ENCODE measurements around the gene CDKAL1. TPM values are rescaled to one million over a fixed set of nuclear protein-coding genes. Genes with fewer than 3 reads are reported as not detected.

CDKAL1 gene
- total and polyA plus RNA-seq, 2 of the 8 experiments (the other 6 are each of a cell fraction or from before 2014, with no cell fraction given): 8.4 to 24.6 TPM

GRCh38 chr6:21166754-21167153, 632.5 kb downstream of the CDKAL1 start:
- POLR2A ChIA-PET (ENCODE audit: partially characterized antibody): no interaction called here
- TF ChIP-seq EGR1 (IDR thresholded peaks at IDR 0.05; ENCODE audit: borderline replicate concordance, low read depth, low read length) (no peak), FOSL1 (IDR thresholded peaks at IDR 0.05; ENCODE audit: insufficient read depth, low read depth, low read length) (no peak), SIX5 (IDR thresholded peaks at IDR 0.05; ENCODE audit: low read depth, low read length) (no peak), JUN (IDR thresholded peaks at IDR 0.05; ENCODE audit: low read depth, low read length) (no peak), CTBP2 (IDR thresholded peaks at IDR 0.05; ENCODE audit: borderline replicate concordance, insufficient read depth, insufficient read length, low read length) (no peak), GTF2F1 (IDR thresholded peaks at IDR 0.05; ENCODE audit: borderline replicate concordance, low read depth, low read length) (no peak), EZH2 (IDR thresholded peaks at IDR 0.05; ENCODE audit: low read depth, low read length, severe bottlenecking) (no peak), SP1 (IDR thresholded peaks at IDR 0.05; ENCODE audit: low read depth, low read length) (no peak), ATF2 (IDR thresholded peaks at IDR 0.05; ENCODE audit: low read length) (no peak), TBP (IDR thresholded peaks at IDR 0.05; ENCODE audit: low read depth, low read length) (no peak), MAX (IDR thresholded peaks at IDR 0.05) (no peak), RBBP5 (IDR thresholded peaks at IDR 0.05; ENCODE audit: borderline replicate concordance, low read depth, low read length) (no peak), SAP30 (IDR thresholded peaks at IDR 0.05; ENCODE audit: insufficient read depth, insufficient replicate concordance, low read length) (no peak)

More at GRCh38 chr6:21166754-21167153, 632.5 kb downstream of the CDKAL1 start:
- Histone ChIP-seq H4K8ac (ENCODE audit: extremely low read depth, insufficient read depth, low read length) (no peak overlapping the region), H2BK12ac (ENCODE audit: low read depth, low read length) (no peak overlapping the region), H3K23me2 (ENCODE audit: low read depth, low read length) (no peaks in the 10 kb centered on the region), H3K4ac (replicated peaks; ENCODE audit: insufficient read length, low read depth, low read length) (no peak overlapping the region), H2AK5ac (ENCODE audit: low read depth, low read length) (no peak overlapping the region), H4K91ac (replicated peaks; ENCODE audit: insufficient read length, low read length) (no peak overlapping the region), H3K14ac (ENCODE audit: insufficient read length) (no peak overlapping the region), H3K9me3 (ENCODE audit: insufficient read depth in 2 of 2, low read depth in 1 of 2, low read length in 1 of 2) (no peaks in the 10 kb centered on the region), H3K4me3 (ENCODE audit: extremely low read depth in 1 of 4, insufficient read depth in 2 of 4, low read depth in 3 of 4, low read length in 4 of 4) (no peak overlapping the region), H2AFZ (ENCODE audit: low read length) (no peak overlapping the region), H3K23ac (ENCODE audit: insufficient read length) (no peak overlapping the region), H3K79me1 (ENCODE audit: low read depth, low read length) (no peaks in the 10 kb centered on the region), H3K56ac (replicated peaks; ENCODE audit: insufficient read length, low read depth, low read length) (no peak overlapping the region), H3K27me3 (replicated peaks in 1 of 4; ENCODE audit: control insufficient read depth in 3 of 4, extremely low read depth in 1 of 4, insufficient read depth in 3 of 4, low read length in 3 of 4) (no peaks in the 10 kb centered on the region), H3K18ac (ENCODE audit: extremely low read depth, low read length) (no peak overlapping the region), H3K4me2 (ENCODE audit: insufficient read depth in 1 of 2, low read depth in 2 of 2, low read length in 2 of 2) (no peak overlapping the region), H3K27ac (ENCODE audit: low read depth, low read length) (no peak overlapping the region), H3K9ac (replicated peaks in 1 of 4; ENCODE audit: extremely low read depth in 1 of 4, low read depth in 3 of 4, low read length in 3 of 4) (no peak overlapping the region), H3K4me1 (replicated peaks in 1 of 4; ENCODE audit: control insufficient read depth in 3 of 4, insufficient read depth in 4 of 4, low read length in 3 of 4) (no peaks in the 10 kb centered on the region), H2BK5ac (ENCODE audit: low read depth, low read length) (no peak overlapping the region), H4K20me1 (replicated peaks in 1 of 2; ENCODE audit: control insufficient read depth in 1 of 2, insufficient read depth in 2 of 2, low read length in 2 of 2) (no peaks in the 10 kb centered on the region), H2BK120ac (replicated peaks; ENCODE audit: low read depth, low read length) (no peak overlapping the region), H2BK15ac (ENCODE audit: low read length) (no peak overlapping the region), H4K5ac (ENCODE audit: insufficient read length, low read depth, low read length) (no peak overlapping the region), H2BK20ac (ENCODE audit: low read length) (no peak overlapping the region), H3K36me3 (ENCODE audit: control insufficient read depth in 2 of 4, insufficient read depth in 4 of 4, low read length in 3 of 4) (no peaks in the 10 kb centered on the region), H3K79me2 (ENCODE audit: control insufficient read depth in 1 of 2, insufficient read depth in 2 of 2, low read length in 2 of 2) (no peaks in the 10 kb centered on the region)
- WGBS, 2 experiments (ENCODE audit: extremely low coverage in 1 of 2, insufficient coverage in 1 of 2, insufficient read length in 1 of 2, insufficient replicate concordance in 2 of 2, low coverage in 1 of 2, low lambda C conversion rate in 2 of 2, missing lambda C conversion rate in 1 of 2): 98% methylated on average over 2 of the region's 2 CpGs; no CpG with 5 or more reads in 1 of the 2 experiments
- DNase-seq (ENCODE audit: low read depth in 1 of 2, low spot score in 2 of 2) (no peak), FAIRE-seq (no peak)
- CTCF ChIA-PET (ENCODE audit: partially characterized antibody): no interaction called here

All from H1 (cell line).